ENCODE measurements around the gene C1QTNF8.

- TF ChIP-seq CTCF (conservative IDR thresholded peaks at IDR 0.05; ENCODE audit: low read length) (no peak), EZH2phosphoT487 (IDR thresholded peaks at IDR 0.05; ENCODE audit: borderline replicate concordance, low read depth, low read length) (no peak)
These were observed 11.7 kb upstream of the C1QTNF8 start for GRCh38 chr16:1107731-1108130.
